Breast epithelium (tissue), 3 donors: ENCODE data around the gene ALPK1.
A peak's percentile ranks its signal among the peaks of the same experiment; 100 is the strongest.

Source experiments
- POLR2A ChIP-seq: fragments of 450-650 bp; IDR thresholded peaks from one replicate; pipeline ENCODE4 v1.6.1; 2016; ENCODE audit warnings: antibody characterized with exemption, mild to moderate bottlenecking, moderate library complexity
- POLR2AphosphoS5 ChIP-seq, 3 donors: sonication (generic); formaldehyde crosslinking; IDR thresholded peaks; one replicate each; pipeline ENCODE4 v1.6.1; 2017; ENCODE audit warnings: antibody characterized with exemption in 3 of 3
- TF ChIP-seq, protein P1 (sequence below), 3 donors: fragments of 450-650 bp; IDR thresholded peaks; one replicate each; pipeline ENCODE4 v1.5.1; 2016 to 2017; ENCODE audit warnings: antibody characterized with exemption in 3 of 3, mild to moderate bottlenecking in 3 of 3, moderate library complexity in 3 of 3

DNA sequence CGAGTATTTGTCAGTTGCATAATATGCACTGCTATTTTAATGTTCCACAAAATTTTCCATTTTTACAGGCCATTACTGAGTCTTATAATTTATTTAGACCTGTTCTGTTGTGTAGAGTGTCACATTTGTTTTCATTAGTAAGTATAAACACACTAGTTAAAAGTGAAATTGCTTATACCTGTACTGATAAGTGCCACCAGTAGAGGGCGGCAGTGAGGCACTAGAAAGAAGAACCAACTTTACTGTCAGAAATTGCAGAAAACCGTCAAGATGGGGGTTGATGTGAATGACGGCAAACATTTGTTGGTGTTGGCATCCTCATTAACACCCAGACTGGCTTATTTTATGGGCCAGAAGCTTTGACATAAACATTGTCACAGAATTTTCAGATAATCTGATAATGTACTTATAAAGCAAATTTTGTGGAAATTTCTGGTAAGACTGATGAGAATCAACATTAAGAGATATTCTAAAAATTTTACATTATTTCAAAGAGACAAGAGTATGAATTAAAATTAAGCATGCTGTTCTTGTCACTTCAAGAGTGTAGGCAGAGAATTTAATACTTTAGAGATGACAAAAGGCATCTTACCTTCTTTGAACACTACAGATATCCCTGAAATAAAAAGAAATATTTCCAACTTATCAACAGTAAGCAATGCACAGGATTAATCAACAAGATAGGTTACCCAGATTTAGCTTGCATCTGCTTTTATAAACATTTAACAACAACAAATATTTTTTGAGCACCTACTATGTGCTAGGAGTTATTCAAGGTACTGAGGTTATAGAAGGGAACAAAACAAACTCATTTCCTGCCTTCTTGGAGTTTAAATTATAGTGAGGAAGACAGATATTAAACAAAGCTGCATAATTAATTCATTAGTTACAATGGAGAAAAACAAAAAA lies 24.9 kb downstream of the ALPK1 start:
- TF ChIP-seq, protein P1, sequence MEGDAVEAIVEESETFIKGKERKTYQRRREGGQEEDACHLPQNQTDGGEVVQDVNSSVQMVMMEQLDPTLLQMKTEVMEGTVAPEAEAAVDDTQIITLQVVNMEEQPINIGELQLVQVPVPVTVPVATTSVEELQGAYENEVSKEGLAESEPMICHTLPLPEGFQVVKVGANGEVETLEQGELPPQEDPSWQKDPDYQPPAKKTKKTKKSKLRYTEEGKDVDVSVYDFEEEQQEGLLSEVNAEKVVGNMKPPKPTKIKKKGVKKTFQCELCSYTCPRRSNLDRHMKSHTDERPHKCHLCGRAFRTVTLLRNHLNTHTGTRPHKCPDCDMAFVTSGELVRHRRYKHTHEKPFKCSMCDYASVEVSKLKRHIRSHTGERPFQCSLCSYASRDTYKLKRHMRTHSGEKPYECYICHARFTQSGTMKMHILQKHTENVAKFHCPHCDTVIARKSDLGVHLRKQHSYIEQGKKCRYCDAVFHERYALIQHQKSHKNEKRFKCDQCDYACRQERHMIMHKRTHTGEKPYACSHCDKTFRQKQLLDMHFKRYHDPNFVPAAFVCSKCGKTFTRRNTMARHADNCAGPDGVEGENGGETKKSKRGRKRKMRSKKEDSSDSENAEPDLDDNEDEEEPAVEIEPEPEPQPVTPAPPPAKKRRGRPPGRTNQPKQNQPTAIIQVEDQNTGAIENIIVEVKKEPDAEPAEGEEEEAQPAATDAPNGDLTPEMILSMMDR (IDR thresholded peaks at IDR 0.05): peak; percentile 54 to 64 (median 58)
- TF ChIP-seq POLR2AphosphoS5 (IDR thresholded peaks at IDR 0.05): no peak
- no peak for TF ChIP-seq POLR2A
